Neural progenitor cell (in vitro differentiated cells): ENCODE data around the gene TP73.

ENCODE experiments used
- EZH2 ChIP-seq: fragments of 200-600 bp; sonication (generic); IDR thresholded peaks from 2 replicates; pipeline ENCODE4 v1.6.1; 2017; ENCODE audit warnings: antibody characterized with exemption, mild to moderate bottlenecking, moderate library complexity
- TF ChIP-seq, protein P1 (sequence below): fragments of 200-600 bp; sonication (generic); IDR thresholded peaks from 2 replicates; pipeline ENCODE4 v1.5.1; 2017; ENCODE audit warnings: antibody characterized with exemption, mild to moderate bottlenecking

DNA sequence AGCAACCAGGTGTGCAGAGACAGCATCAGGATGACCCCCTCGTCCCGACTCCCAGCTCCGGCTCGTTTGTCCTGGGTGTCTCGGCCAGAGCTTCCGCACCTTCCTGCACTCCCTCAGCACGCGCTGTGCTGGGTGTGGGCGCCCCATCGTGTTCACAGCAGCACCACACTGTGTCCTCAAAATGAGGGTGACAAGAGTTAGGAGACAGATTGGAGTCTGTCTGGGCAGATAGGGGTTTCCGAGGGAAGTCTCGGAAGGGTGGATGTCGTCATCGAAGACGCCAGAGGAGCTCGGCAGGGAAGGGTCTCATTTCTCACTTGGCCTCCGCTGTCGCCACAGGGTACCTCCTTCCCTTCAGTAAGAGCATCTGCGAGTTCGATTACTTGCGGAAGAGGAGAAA is 104.1 kb downstream of the TP73 start:
- no peak for TF ChIP-seq EZH2
- TF ChIP-seq, protein P1, sequence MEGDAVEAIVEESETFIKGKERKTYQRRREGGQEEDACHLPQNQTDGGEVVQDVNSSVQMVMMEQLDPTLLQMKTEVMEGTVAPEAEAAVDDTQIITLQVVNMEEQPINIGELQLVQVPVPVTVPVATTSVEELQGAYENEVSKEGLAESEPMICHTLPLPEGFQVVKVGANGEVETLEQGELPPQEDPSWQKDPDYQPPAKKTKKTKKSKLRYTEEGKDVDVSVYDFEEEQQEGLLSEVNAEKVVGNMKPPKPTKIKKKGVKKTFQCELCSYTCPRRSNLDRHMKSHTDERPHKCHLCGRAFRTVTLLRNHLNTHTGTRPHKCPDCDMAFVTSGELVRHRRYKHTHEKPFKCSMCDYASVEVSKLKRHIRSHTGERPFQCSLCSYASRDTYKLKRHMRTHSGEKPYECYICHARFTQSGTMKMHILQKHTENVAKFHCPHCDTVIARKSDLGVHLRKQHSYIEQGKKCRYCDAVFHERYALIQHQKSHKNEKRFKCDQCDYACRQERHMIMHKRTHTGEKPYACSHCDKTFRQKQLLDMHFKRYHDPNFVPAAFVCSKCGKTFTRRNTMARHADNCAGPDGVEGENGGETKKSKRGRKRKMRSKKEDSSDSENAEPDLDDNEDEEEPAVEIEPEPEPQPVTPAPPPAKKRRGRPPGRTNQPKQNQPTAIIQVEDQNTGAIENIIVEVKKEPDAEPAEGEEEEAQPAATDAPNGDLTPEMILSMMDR, result no peak
